22Rv1 (cell line): ENCODE data around the gene CYTH1.

Experiments used
- CTCF ChIP-seq: fragments of 450-650 bp; IDR thresholded peaks from 2 replicates; pipeline ENCODE4 v1.5.1; 2017; ENCODE audit warnings: mild to moderate bottlenecking
- ZFX ChIP-seq: fragments of 450-650 bp; IDR thresholded peaks from 2 replicates; pipeline ENCODE4 v1.6.1; 2017; ENCODE audit warnings: antibody characterized with exemption, borderline replicate concordance

DNA sequence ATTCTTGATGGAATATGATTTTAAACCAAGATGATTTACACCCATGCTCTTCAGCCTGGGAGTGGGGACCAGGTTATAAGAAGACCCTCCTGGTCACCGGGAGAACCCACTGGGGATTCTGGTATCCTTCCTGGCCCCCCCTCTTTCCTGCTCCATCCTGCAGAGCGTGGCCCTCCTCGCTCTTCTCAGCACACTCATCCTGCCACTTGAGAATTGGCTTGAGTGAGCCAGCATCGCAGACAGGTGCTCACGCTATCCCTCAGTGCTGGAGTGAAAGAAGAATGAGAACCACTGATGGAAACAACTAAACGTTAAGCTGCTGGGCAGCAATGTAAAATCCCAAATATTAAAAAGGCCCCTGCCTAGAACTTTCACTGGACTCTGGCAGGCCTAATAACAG, 98.0 kb downstream of the CYTH1 start:
- TF ChIP-seq CTCF: no peak
- TF ChIP-seq ZFX: no peak
